H9 (cell line): ENCODE data around the gene GRK1. TPM values are rescaled to one million over a fixed set of nuclear protein-coding genes. Genes with fewer than 3 reads are reported as not detected.

Source experiments
- DNase-seq: peaks from one replicate; pipeline ENCODE4 v3.0.0-alpha.2; 2017
- H2AFZ ChIP-seq: one replicate; pipeline ENCODE4 v1.6.1; 2013; ENCODE audit warnings: mild to moderate bottlenecking, low read length, control low read depth, moderate library complexity
- H2AK5ac ChIP-seq: 2 replicates; pipeline ENCODE4 v1.6.1; 2013; ENCODE audit warnings: low read length, control low read depth, mixed read lengths; ENCODE audit not compliant: insufficient read length
- H2BK120ac ChIP-seq: one replicate; pipeline ENCODE4 v1.6.1; 2013; ENCODE audit warnings: low read depth, mild to moderate bottlenecking, low read length, control low read depth, inconsistent platforms; ENCODE audit not compliant: poor library complexity, severe bottlenecking
- H2BK12ac ChIP-seq: 2 replicates; pipeline ENCODE4 v1.6.1; 2013; ENCODE audit warnings: low read length, control low read depth, mixed read lengths, low read depth; ENCODE audit not compliant: insufficient read length
- H2BK15ac ChIP-seq: 2 replicates; pipeline ENCODE4 v1.6.1; 2013; ENCODE audit warnings: low read depth, low read length, control low read depth
- H2BK20ac ChIP-seq: one replicate; pipeline ENCODE4 v1.6.1; 2013; ENCODE audit warnings: low read depth, mild to moderate bottlenecking, low read length, control low read depth, inconsistent platforms; ENCODE audit not compliant: poor library complexity, severe bottlenecking
- H2BK5ac ChIP-seq: 2 replicates; pipeline ENCODE4 v1.6.1; 2013; ENCODE audit warnings: low read length, control low read depth, mixed read lengths; ENCODE audit not compliant: insufficient read length
- H3K14ac ChIP-seq: 2 replicates; pipeline ENCODE4 v1.6.1; 2013; ENCODE audit warnings: low read length, control low read depth; ENCODE audit not compliant: insufficient read depth
- H3K18ac ChIP-seq: 2 replicates; pipeline ENCODE4 v1.6.1; 2013; ENCODE audit warnings: low read depth, mild to moderate bottlenecking, mixed read lengths, low read length, control low read depth; ENCODE audit not compliant: insufficient read length
- H3K23ac ChIP-seq: 2 replicates; pipeline ENCODE4 v1.6.1; 2013; ENCODE audit warnings: low read length, control low read depth, mixed read lengths, low read depth; ENCODE audit not compliant: insufficient read length
- H3K23me2 ChIP-seq: 2 replicates; pipeline ENCODE4 v1.6.1; 2013; ENCODE audit warnings: low read depth, mild to moderate bottlenecking, mixed read lengths, low read length, control low read depth; ENCODE audit not compliant: insufficient read length, poor library complexity, severe bottlenecking
- H3K27ac ChIP-seq: 2 replicates; pipeline ENCODE4 v1.5.1; 2013; ENCODE audit warnings: low read length, control low read depth, mixed read lengths, low read depth; ENCODE audit not compliant: insufficient read length
- H3K27me3 ChIP-seq: 2 replicates; pipeline ENCODE4 v1.6.1; 2013; ENCODE audit warnings: low read length, control low read depth, inconsistent platforms; ENCODE audit not compliant: insufficient read depth
- H3K4ac ChIP-seq: 2 replicates; pipeline ENCODE4 v1.6.1; 2013; ENCODE audit warnings: low read depth, mild to moderate bottlenecking, control low read depth, inconsistent platforms, low read length, moderate library complexity
- H3K4me1 ChIP-seq: 2 replicates; pipeline ENCODE4 v1.6.1; 2013; ENCODE audit warnings: low read length, control low read depth, inconsistent platforms; ENCODE audit not compliant: insufficient read depth
- H3K4me2 ChIP-seq: 2 replicates; pipeline ENCODE4 v1.6.1; 2013; ENCODE audit warnings: low read length, control low read depth, mixed read lengths; ENCODE audit not compliant: insufficient read length, insufficient read depth
- H3K56ac ChIP-seq: 2 replicates; pipeline ENCODE4 v1.6.1; 2013; ENCODE audit warnings: low read depth, mild to moderate bottlenecking, mixed read lengths, low read length, control low read depth; ENCODE audit not compliant: insufficient read length
- H3K79me1 ChIP-seq: 2 replicates; pipeline ENCODE4 v1.6.1; 2013; ENCODE audit warnings: low read depth, mild to moderate bottlenecking, moderate library complexity, low read length, control low read depth, inconsistent platforms; ENCODE audit not compliant: insufficient read depth, poor library complexity, severe bottlenecking
- H3K79me2 ChIP-seq: 2 replicates; pipeline ENCODE4 v1.6.1; 2013; ENCODE audit warnings: low read length, control low read depth, inconsistent platforms; ENCODE audit not compliant: insufficient read depth
- H3K9ac ChIP-seq: 2 replicates; pipeline ENCODE4 v1.6.1; 2013; ENCODE audit warnings: low read length, control low read depth, mixed read lengths; ENCODE audit not compliant: insufficient read length; ENCODE audit errors: extremely low read depth
- H3K9me3 ChIP-seq: one replicate; pipeline ENCODE4 v1.6.1; 2013; ENCODE audit warnings: low read depth, low read length, inconsistent platforms; ENCODE audit not compliant: control insufficient read depth
- H3T11ph ChIP-seq: one replicate; pipeline ENCODE4 v1.6.1; 2013; ENCODE audit warnings: mild to moderate bottlenecking, low read length, control low read depth, inconsistent platforms
- H4K20me1 ChIP-seq: one replicate; pipeline ENCODE4 v1.6.1; 2013; ENCODE audit not compliant: control insufficient read depth, insufficient read length, insufficient read depth
- H4K5ac ChIP-seq: 2 replicates; pipeline ENCODE4 v1.6.1; 2013; ENCODE audit warnings: low read depth, mild to moderate bottlenecking, mixed read lengths, low read length, control low read depth; ENCODE audit not compliant: insufficient read length
- H4K8ac ChIP-seq: replicated peaks from 2 replicates; pipeline ENCODE4 v1.6.1; 2013; ENCODE audit warnings: low read length, control low read depth, mixed read lengths, low read depth; ENCODE audit not compliant: insufficient read length
- H4K91ac ChIP-seq: 2 replicates; pipeline ENCODE4 v1.6.1; 2013; ENCODE audit warnings: low read depth, mild to moderate bottlenecking, moderate library complexity, mixed read lengths, low read length, control low read depth; ENCODE audit not compliant: insufficient read length
- H3K27ac Mint-ChIP-seq, 3 experiments: 2 replicates in 2 of 3; 3 replicates in 1 of 3; pipeline ENCODE4 v1.8.0; 2020 to 2021; ENCODE audit warnings: mixed read lengths in 3 of 3, mild to moderate bottlenecking in 1 of 3, moderate library complexity in 1 of 3
- H3K27me3 Mint-ChIP-seq: 2 replicates; pipeline ENCODE4 v1.8.0; 2021; ENCODE audit warnings: low read depth, mild to moderate bottlenecking, moderate library complexity, mixed read lengths
- H3K36me3 Mint-ChIP-seq, 3 experiments: 2 replicates in 2 of 3; 3 replicates in 1 of 3; pipeline ENCODE4 v1.8.0; 2020 to 2021; ENCODE audit warnings: low read depth in 3 of 3, mixed read lengths in 3 of 3; ENCODE audit not compliant: insufficient read depth in 1 of 3
- H3K4me1 Mint-ChIP-seq, 2 experiments: 2 replicates each; pipeline ENCODE4 v1.8.0; 2020; ENCODE audit warnings: mixed read lengths in 2 of 2
- H3K4me3 Mint-ChIP-seq, 2 experiments: 2 replicates in 1 of 2; 3 replicates in 1 of 2; pipeline ENCODE4 v1.8.0; 2020 to 2021; ENCODE audit warnings: mild to moderate bottlenecking in 2 of 2, mixed read lengths in 2 of 2, moderate library complexity in 1 of 2
- H3K9me3 Mint-ChIP-seq, 2 experiments: 2 replicates in 1 of 2; 3 replicates in 1 of 2; pipeline ENCODE4 v1.8.0; 2020; ENCODE audit warnings: mild to moderate bottlenecking in 2 of 2, mixed read lengths in 2 of 2, moderate library complexity in 1 of 2
- WGBS: extraction: QIAGEN DNeasy Blood & Tissue Kit; methylation state at CpG from one replicate; pipeline ENCODE4 v1.1.7; 2013; ENCODE audit warnings: missing lambda C conversion rate, low lambda C conversion rate, mixed read lengths; ENCODE audit not compliant: insufficient read length; ENCODE audit errors: extremely low coverage; 5-methylcytosine and 5-hydroxymethylcytosine counted together
- total RNA-seq: library from RNA; stranded (reverse); gene quantifications from 2 replicates; pipeline ENCODE4 v1.2.1, GENCODE V29; 2021
- TF ChIP-seq, protein P1 (sequence below): fragments of 200-600 bp; sonication (generic); conservative IDR thresholded peaks from 3 replicates; pipeline ENCODE4 v1.8.0; 2021; ENCODE audit warnings: antibody characterized with exemption, mild to moderate bottlenecking

The GRK1 gene
- total RNA-seq, 1 experiment from 2014 or later: 0.31 TPM

DNA sequence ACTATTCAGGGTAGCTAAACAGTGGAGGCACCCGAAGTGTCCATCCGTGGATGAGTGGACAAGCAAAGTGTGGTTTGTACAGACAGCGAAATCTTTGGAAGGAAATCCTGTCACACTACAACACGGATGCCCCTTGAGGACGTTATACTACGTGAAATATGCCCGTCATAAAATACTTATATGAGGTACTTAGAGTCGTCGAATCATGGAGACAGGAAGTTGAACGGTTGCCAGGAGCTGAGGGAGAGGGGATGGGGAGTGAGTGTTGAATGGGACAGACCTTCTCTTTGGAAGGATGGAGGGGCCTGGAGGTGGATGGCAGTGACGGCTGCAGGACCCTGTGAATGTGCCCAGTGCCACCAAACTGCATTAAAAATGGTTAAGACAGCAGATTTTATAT is 20.6 kb upstream of the GRK1 start:
- no peak overlapping the region for H4K8ac ChIP-seq
- no peak overlapping the region for H3K4ac ChIP-seq
- H3K27me3 ChIP-seq: no peaks in the 10 kb centered on the region
- no peaks in the 10 kb centered on the region for H3K79me1 ChIP-seq
- H3K4me1 Mint-ChIP-seq: peaks cover 4% of the 10 kb centered on the region in 2 experiments
- H2BK5ac ChIP-seq: no peak overlapping the region
- no peak overlapping the region for H4K5ac ChIP-seq
- no peak overlapping the region for H3K27ac Mint-ChIP-seq
- no peak overlapping the region; the same call in 1 of the 2 replicates for H3K14ac ChIP-seq
- peaks cover 10% of the 10 kb centered on the region for H3K9me3 ChIP-seq
- H2BK15ac ChIP-seq: no peak overlapping the region
- no peak overlapping the region for H3K27ac ChIP-seq
- no peak overlapping the region for H3K18ac ChIP-seq
- H3K23me2 ChIP-seq: no peaks in the 10 kb centered on the region
- no peaks in the 10 kb centered on the region for H3K79me2 ChIP-seq
- H2BK120ac ChIP-seq: no peak overlapping the region
- no peaks in the 10 kb centered on the region for H3K4me1 ChIP-seq
- H2BK12ac ChIP-seq: no peak overlapping the region
- H2BK20ac ChIP-seq: no peak overlapping the region
- DNase-seq: no peak
- no peak overlapping the region for H3K56ac ChIP-seq
- TF ChIP-seq, protein P1, sequence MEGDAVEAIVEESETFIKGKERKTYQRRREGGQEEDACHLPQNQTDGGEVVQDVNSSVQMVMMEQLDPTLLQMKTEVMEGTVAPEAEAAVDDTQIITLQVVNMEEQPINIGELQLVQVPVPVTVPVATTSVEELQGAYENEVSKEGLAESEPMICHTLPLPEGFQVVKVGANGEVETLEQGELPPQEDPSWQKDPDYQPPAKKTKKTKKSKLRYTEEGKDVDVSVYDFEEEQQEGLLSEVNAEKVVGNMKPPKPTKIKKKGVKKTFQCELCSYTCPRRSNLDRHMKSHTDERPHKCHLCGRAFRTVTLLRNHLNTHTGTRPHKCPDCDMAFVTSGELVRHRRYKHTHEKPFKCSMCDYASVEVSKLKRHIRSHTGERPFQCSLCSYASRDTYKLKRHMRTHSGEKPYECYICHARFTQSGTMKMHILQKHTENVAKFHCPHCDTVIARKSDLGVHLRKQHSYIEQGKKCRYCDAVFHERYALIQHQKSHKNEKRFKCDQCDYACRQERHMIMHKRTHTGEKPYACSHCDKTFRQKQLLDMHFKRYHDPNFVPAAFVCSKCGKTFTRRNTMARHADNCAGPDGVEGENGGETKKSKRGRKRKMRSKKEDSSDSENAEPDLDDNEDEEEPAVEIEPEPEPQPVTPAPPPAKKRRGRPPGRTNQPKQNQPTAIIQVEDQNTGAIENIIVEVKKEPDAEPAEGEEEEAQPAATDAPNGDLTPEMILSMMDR: no peak
- H2AK5ac ChIP-seq: no peak overlapping the region
- no peak overlapping the region for H3K4me2 ChIP-seq
- no peak overlapping the region for H4K91ac ChIP-seq
- peaks cover 10% of the 10 kb centered on the region for H3K27me3 Mint-ChIP-seq
- no peak overlapping the region for H2AFZ ChIP-seq
- H3K36me3 Mint-ChIP-seq: peaks cover 16 to 68% (median 59%) of the 10 kb centered on the region in 3 experiments; a peak in 6 of 7 replicates
- H3K4me3 Mint-ChIP-seq: no peak overlapping the region
- peaks cover 0 to 58% of the 10 kb centered on the region in 2 experiments; a peak in 3 of 5 replicates for H3K9me3 Mint-ChIP-seq
- H4K20me1 ChIP-seq: no peaks in the 10 kb centered on the region
- no peak overlapping the region for H3K23ac ChIP-seq
- no CpG with 5 or more reads among the region's 11 CpGs for WGBS
- no peak overlapping the region for H3K9ac ChIP-seq
- no peak overlapping the region for H3T11ph ChIP-seq
